CD14-positive monocyte (primary cell): ENCODE measurements around the gene NEDD4L. TPM values are rescaled to one million over a fixed set of nuclear protein-coding genes. Genes with fewer than 3 reads are reported as not detected.

Source experiments
- DNase-seq, 3 donors: peaks; one replicate each; pipeline ENCODE4 v3.0.0-alpha.2; 2011 to 2022
- H2AFZ ChIP-seq: 2 replicates; pipeline ENCODE4 v1.6.0; 2012; ENCODE audit warnings: mild to moderate bottlenecking, low read depth, low read length, inconsistent platforms; ENCODE audit not compliant: insufficient read depth, poor library complexity, severe bottlenecking
- H3K27ac ChIP-seq, 2 donors: 1 replicate in 1 of 2; 2 replicates in 1 of 2; pipeline ENCODE4 v1.5.1; 2012 to 2013; ENCODE audit warnings: low read length in 2 of 2, control low read depth in 1 of 2, inconsistent platforms in 1 of 2, low read depth in 1 of 2, mild to moderate bottlenecking in 1 of 2
- H3K27me3 ChIP-seq, 2 donors: one replicate each; pipeline versions ENCODE4 v1.6.0 to v1.6.1; 2011 to 2013; ENCODE audit warnings: low read length in 2 of 2; ENCODE audit not compliant: control insufficient read depth in 2 of 2, insufficient read depth in 2 of 2
- H3K36me3 ChIP-seq, 2 donors: replicated peaks in 1 of 2; 1 replicate in 1 of 2; 2 replicates in 1 of 2; pipeline versions ENCODE4 v1.5.1 to v1.6.1; 2012 to 2013; ENCODE audit warnings: low read length in 2 of 2, control low read depth in 1 of 2, inconsistent platforms in 1 of 2, mild to moderate bottlenecking in 1 of 2; ENCODE audit not compliant: insufficient read depth in 2 of 2, control insufficient read depth in 1 of 2
- H3K4me1 ChIP-seq, 2 donors: 1 replicate in 1 of 2; 2 replicates in 1 of 2; pipeline versions ENCODE4 v1.5.1 to v1.6.1; 2012 to 2013; ENCODE audit warnings: low read length in 2 of 2, control low read depth in 1 of 2, inconsistent platforms in 1 of 2, mild to moderate bottlenecking in 1 of 2, moderate library complexity in 1 of 2; ENCODE audit not compliant: insufficient read depth in 2 of 2, control insufficient read depth in 1 of 2
- H3K4me2 ChIP-seq: replicated peaks from 2 replicates; pipeline ENCODE3; 2012; ENCODE audit warnings: low read length, moderate library complexity, mild to moderate bottlenecking; ENCODE audit not compliant: poor library complexity, severe bottlenecking; ENCODE audit errors: extremely low read depth
- H3K4me3 ChIP-seq, 3 experiments: fragments of 200-600 bp in 1 of 3; sonication (generic) in 1 of 3; replicated peaks in 1 of 3; 1 replicate in 2 of 3; 2 replicates in 1 of 3; pipeline ENCODE4 v1.5.1; 2011 to 2013; ENCODE audit warnings: low read length in 3 of 3, mild to moderate bottlenecking in 3 of 3, control low read depth in 2 of 3, low read depth in 2 of 3, inconsistent platforms in 1 of 3, moderate library complexity in 1 of 3
- H3K79me2 ChIP-seq: 2 replicates; pipeline ENCODE4 v1.6.0; 2012; ENCODE audit warnings: mild to moderate bottlenecking, control low read depth, inconsistent platforms, low read length, moderate library complexity; ENCODE audit not compliant: insufficient read depth
- H3K9ac ChIP-seq: 2 replicates; pipeline ENCODE4 v1.6.0; 2017; ENCODE audit warnings: low read length, mild to moderate bottlenecking; ENCODE audit not compliant: insufficient read depth, poor library complexity, severe bottlenecking
- H3K9me3 ChIP-seq, 2 donors: replicated peaks in 1 of 2; 1 replicate in 1 of 2; 2 replicates in 1 of 2; pipeline versions ENCODE4 v1.5.1 to v1.6.1; 2012 to 2013; ENCODE audit warnings: low read length in 2 of 2, control low read depth in 1 of 2; ENCODE audit not compliant: control insufficient read depth in 1 of 2, insufficient read depth in 1 of 2
- H4K20me1 ChIP-seq: 2 replicates; pipeline ENCODE4 v1.6.0; 2012; ENCODE audit warnings: mild to moderate bottlenecking, low read length, control low read depth, moderate library complexity; ENCODE audit not compliant: insufficient read depth
- H3K27ac Mint-ChIP-seq, 7 donors: one replicate each; pipeline ENCODE4 v1.8.0; 2020; ENCODE audit warnings: mild to moderate bottlenecking in 7 of 7, mixed read lengths in 7 of 7, moderate library complexity in 6 of 7, inconsistent platforms in 2 of 7
- H3K27me3 Mint-ChIP-seq, 3 donors: one replicate each; pipeline ENCODE4 v1.8.0; 2021 to 2022; ENCODE audit warnings: low read depth in 3 of 3, mild to moderate bottlenecking in 3 of 3, mixed read lengths in 3 of 3, moderate library complexity in 3 of 3, inconsistent platforms in 1 of 3
- H3K36me3 Mint-ChIP-seq, 2 donors: one replicate each; pipeline ENCODE4 v1.8.0; 2020; ENCODE audit warnings: mixed read lengths in 2 of 2, inconsistent platforms in 1 of 2, mild to moderate bottlenecking in 1 of 2
- H3K4me1 Mint-ChIP-seq: one replicate; pipeline ENCODE4 v1.8.0; 2020; ENCODE audit warnings: mild to moderate bottlenecking, mixed read lengths
- H3K4me3 Mint-ChIP-seq, 2 donors: one replicate each; pipeline ENCODE4 v1.8.0; 2020; ENCODE audit warnings: mild to moderate bottlenecking in 2 of 2, mixed read lengths in 2 of 2, moderate library complexity in 1 of 2
- H3K9me3 Mint-ChIP-seq, 7 donors: one replicate each; pipeline ENCODE4 v1.8.0; 2020 to 2022; ENCODE audit warnings: mixed read lengths in 7 of 7, mild to moderate bottlenecking in 6 of 7, moderate library complexity in 6 of 7, inconsistent platforms in 2 of 7
- CTCF ChIP-seq: fragments of 200-600 bp; IDR thresholded peaks from one replicate; pipeline ENCODE4 v1.8.0; 2022; ENCODE audit warnings: antibody characterized with exemption, mild to moderate bottlenecking
- WGBS: methylation state at CpG from one replicate; pipeline ENCODE4 v1.1.5; 2013; ENCODE audit warnings: missing lambda C conversion rate; ENCODE audit not compliant: insufficient coverage; 5-methylcytosine and 5-hydroxymethylcytosine counted together
- intact Hi-C, 2 donors: fragments of 100-400 bp; cut with micrococcal nuclease; formaldehyde crosslinking; loops; one replicate each; pipeline versions ENCODE4 v1.15.0 to v1.15.1; 2023
- polyA plus RNA-seq, 3 donors: library from polyadenylated mRNA; depleted of rRNA in 1 of 3; unstranded in 2 of 3; stranded (reverse) in 1 of 3; fragments of 300-500 nt in 2 of 3; fragments of >200 nt in 1 of 3; fragmentation: Illumina TruSeq in 2 of 3; gene quantifications; 1 replicate in 2 of 3; 2 replicates in 1 of 3; pipeline ENCODE4 v1.2.3, GENCODE V29; 2012 to 2021

The NEDD4L gene
- polyA plus RNA-seq, 3 donors = 2.5 to 5.2 (median 4.5) TPM

GRCh38 chr18:58100154-58100553 is 56.1 kb downstream of the NEDD4L start:
- no peak for DNase-seq
- H3K27ac ChIP-seq = no peak overlapping the region
- Mint-ChIP-seq H3K27me3 (peaks cover 6 to 13% (median 10%) of the 10 kb centered on the region in 3 donors), H3K36me3 (peaks cover 0 to 2% of the 10 kb centered on the region in 2 donors), H3K4me3 (no peak overlapping the region), H3K4me1 (peaks cover 31% of the 10 kb centered on the region), H3K9me3 (peaks cover 0 to under 1% (median 0%) of the 10 kb centered on the region in 7 donors), H3K27ac (no peak overlapping the region)
- no peaks in the 10 kb centered on the region for H3K79me2 ChIP-seq
- no peaks in the 10 kb centered on the region for H3K9me3 ChIP-seq
- H3K4me1 ChIP-seq = peaks cover 5 to 21% of the 10 kb centered on the region in 2 donors
- 61% methylated on average over 3 of the region's 3 CpGs for WGBS
- H3K4me2 ChIP-seq = no peak overlapping the region
- H3K27me3 ChIP-seq = peaks cover 0 to 7% of the 10 kb centered on the region in 2 donors
- TF ChIP-seq CTCF = no peak
- intact Hi-C loops = no loop called here
- no peaks in the 10 kb centered on the region for H3K36me3 ChIP-seq
- no peak overlapping the region for H3K4me3 ChIP-seq
- no peaks in the 10 kb centered on the region for H4K20me1 ChIP-seq
- H2AFZ ChIP-seq = no peak overlapping the region
- no peak overlapping the region for H3K9ac ChIP-seq

GRCh38 chr18:58101291-58101794 is 57.3 kb downstream of the NEDD4L start:
- WGBS = 94% methylated on average over 5 of the region's 10 CpGs
- DNase-seq = no peak
- no peak overlapping the region for H3K4me3 Mint-ChIP-seq

More at GRCh38 chr18:58101291-58101794, 57.3 kb downstream of the NEDD4L start:
- no peaks in the 10 kb centered on the region for H3K36me3 ChIP-seq
- H4K20me1 ChIP-seq = no peaks in the 10 kb centered on the region
- no peak overlapping the region for H3K9ac ChIP-seq
- H3K9me3 ChIP-seq = no peaks in the 10 kb centered on the region
- intact Hi-C loops = no loop called here
- Mint-ChIP-seq H3K27me3 (peaks cover 6 to 13% (median 11%) of the 10 kb centered on the region in 3 donors), H3K27ac (no peak overlapping the region), H3K36me3 (peaks cover 0 to 2% of the 10 kb centered on the region in 2 donors), H3K4me1 (peaks cover 23% of the 10 kb centered on the region), H3K9me3 (no peaks in the 10 kb centered on the region)
- H3K27ac ChIP-seq = no peak overlapping the region
- H2AFZ ChIP-seq = no peak overlapping the region
- H3K4me1 ChIP-seq = peaks cover 5 to 14% of the 10 kb centered on the region in 2 donors
- no peak for TF ChIP-seq CTCF
- H3K4me3 ChIP-seq = no peak overlapping the region
- peaks cover 0 to 9% of the 10 kb centered on the region in 2 donors for H3K27me3 ChIP-seq
- H3K4me2 ChIP-seq = no peak overlapping the region
- H3K79me2 ChIP-seq = no peaks in the 10 kb centered on the region
